NCI-H748 treated with DMSO at 0.1 percent for 48 hours (cell line): Measurements from ENCODE around the gene SGCD.

Source experiments
- DNase-seq: peaks from one replicate; lab custom pipeline; 2025; lab: John Stamatoyannopoulos, UW

SGCD gene

GRCh38 chr5:156779436-156779835, 452.5 kb downstream of the SGCD start:
- DNase-seq, result no peak

- DNase-seq, result no peak
These were observed 456.1 kb downstream of the SGCD start for GRCh38 chr5:156783092-156783491.

DNA sequence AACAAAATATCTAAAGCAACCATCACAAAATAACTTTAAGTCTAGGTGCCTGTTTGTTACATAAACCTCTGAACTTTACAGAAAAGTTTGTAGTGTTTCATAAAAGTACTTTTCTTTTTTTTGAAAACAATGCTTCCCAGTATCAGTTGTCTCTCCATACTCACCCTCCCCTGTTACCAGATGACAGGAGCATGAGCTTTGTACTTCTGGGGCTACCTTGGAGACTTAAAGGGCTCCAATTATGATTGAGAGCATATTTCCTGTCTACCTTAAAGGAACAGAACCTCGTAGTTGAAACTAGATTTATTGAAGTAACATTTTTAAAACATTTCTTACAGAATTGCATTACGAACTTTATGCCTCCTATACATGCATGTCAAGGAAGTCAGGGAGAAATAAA, 467.7 kb downstream of the SGCD start:
- no peak for DNase-seq

DNA sequence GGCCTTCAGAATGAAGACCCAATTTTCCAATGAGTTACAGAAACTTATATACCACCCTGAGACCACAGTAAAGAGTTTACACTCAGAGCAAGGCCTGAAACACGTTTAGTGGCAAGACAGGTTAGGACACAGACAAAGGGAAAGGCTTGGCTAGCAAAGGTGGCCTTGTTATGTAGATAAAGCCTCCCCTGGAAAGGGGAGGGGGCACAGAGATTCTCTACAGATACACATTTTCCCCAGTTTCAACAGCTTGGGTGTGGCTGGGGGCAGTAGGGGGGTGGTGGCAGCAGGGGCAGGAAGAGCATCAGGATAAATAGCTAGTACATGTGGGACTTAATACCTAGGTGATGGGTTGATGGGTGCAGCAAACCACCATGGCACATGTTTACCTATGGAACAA, 471.2 kb downstream of the SGCD start:
- DNase-seq, result no peak

DNA sequence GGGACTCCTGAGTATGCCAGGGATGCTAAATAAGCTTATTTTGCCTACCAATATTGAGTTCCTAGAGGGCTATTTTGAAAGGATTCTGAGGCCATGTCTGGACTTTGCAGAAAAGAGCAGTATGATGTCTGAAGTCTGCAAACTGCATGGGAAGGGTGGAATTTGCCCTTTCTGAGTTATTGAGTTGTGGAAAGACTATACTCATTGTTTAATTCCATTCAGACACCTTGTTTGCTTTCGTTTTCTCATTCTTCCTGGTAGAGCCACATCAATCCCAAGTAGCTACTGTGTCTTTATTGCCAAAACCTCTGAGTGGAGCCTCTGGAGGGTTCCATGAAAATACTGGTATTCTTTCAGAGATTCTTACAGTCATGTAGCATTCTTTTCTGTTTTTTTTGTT, 472.2 kb downstream of the SGCD start:
- no peak for DNase-seq

GRCh38 chr5:156800929-156801328, 474.0 kb downstream of the SGCD start:
- no peak for DNase-seq

DNA sequence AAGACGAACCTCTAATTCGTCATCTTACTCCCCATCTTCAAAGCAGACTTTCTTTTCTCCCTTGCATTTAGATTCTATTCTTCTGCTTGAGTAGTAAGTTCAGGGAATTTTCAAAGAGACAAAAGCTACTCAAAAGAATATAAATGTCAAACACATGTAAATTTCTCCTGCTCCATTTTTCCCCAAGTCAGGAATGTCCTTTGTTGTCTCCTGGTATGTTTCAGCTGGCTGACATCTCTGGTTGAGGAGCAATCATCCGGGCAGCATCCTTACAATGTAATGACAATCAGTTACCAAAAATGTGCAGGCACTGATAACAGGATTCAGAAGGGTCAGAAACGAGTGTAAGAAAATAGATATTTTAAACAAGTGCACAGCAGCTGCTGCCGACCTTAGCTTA, 475.5 kb downstream of the SGCD start:
- no peak for DNase-seq

DNA sequence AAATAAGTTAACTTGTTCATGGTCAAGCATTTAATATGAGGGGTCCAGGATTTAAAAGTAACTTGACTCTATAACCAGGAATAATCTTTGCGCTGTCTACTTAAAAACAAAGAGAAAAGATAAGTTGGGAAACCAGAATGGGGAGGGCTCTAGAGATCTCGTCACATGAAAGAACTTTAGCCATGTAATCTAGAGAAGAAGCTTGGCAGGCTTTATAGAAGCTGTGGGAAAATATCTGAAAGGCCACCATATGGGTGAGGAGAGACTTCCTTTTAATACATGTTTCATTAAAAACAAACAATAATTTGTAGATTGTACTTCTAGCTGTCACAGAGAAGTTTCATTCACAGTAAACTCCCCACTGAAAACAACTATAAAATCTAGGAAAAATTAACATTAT, 476.4 kb downstream of the SGCD start:
- DNase-seq, result no peak

GRCh38 chr5:156812959-156813358, 486.0 kb downstream of the SGCD start:
- DNase-seq, result no peak

GRCh38 chr5:156815988-156816599, 489.1 kb downstream of the SGCD start:
- DNase-seq, result no peak
